K562 (cell line): ENCODE measurements around the gene RNH1. TPM values are rescaled to one million over a fixed set of nuclear protein-coding genes. Genes with fewer than 3 reads are reported as not detected.

Source experiments
- ELK3 ChIP-seq: fragments of 450-650 bp; formaldehyde crosslinking; IDR thresholded peaks from 2 replicates; pipeline ENCODE4 v1.4.0; 2020; ENCODE audit warnings: mild to moderate bottlenecking
- EP400 ChIP-seq: fragments of 450-650 bp; IDR thresholded peaks from 2 replicates; pipeline ENCODE4 v1.6.1; 2017; ENCODE audit warnings: antibody characterized with exemption, mild to moderate bottlenecking, moderate library complexity
- FUS ChIP-seq: fragments of 200-400 bp; formaldehyde crosslinking; optimal IDR thresholded peaks from 2 replicates; pipeline ENCODE3; 2017; ENCODE audit warnings: low read depth, low read length
- GABPB1 ChIP-seq: sonication (generic); formaldehyde crosslinking; IDR thresholded peaks from 2 replicates; pipeline ENCODE4 v1.8.0; 2022; ENCODE audit warnings: mild to moderate bottlenecking, missing genetic modification reagents
- GTF2F1 ChIP-seq: IDR thresholded peaks from 2 replicates; pipeline ENCODE4 v1.6.1; 2011; ENCODE audit warnings: low read depth, low read length, improper control_type of control experiment
- HDAC6 ChIP-seq: IDR thresholded peaks from 2 replicates; pipeline ENCODE4 v1.6.1; 2012; ENCODE audit warnings: low read depth, mild to moderate bottlenecking, control low read depth, inconsistent platforms, low read length, moderate library complexity
- HIVEP1 ChIP-seq: fragments of 250-450 bp; sonication (Bioruptor Pico); IDR thresholded peaks from 2 replicates; pipeline ENCODE4 v1.4.0; 2020; ENCODE audit warnings: mild to moderate bottlenecking
- KDM5B ChIP-seq: fragments of 200-600 bp; sonication (generic); IDR thresholded peaks from 2 replicates; pipeline ENCODE4 v1.6.1; 2012; ENCODE audit warnings: low read depth, mild to moderate bottlenecking, moderate library complexity, low read length, control low read depth, inconsistent platforms; ENCODE audit not compliant: insufficient replicate concordance
- KLF16 ChIP-seq: IDR thresholded peaks from 2 replicates; pipeline ENCODE4 v1.6.1; 2016; ENCODE audit warnings: antibody characterized with exemption
- MYC ChIP-seq, 2 experiments: fragments of 250-450 bp in 1 of 2; sonication (Bioruptor Pico) in 1 of 2; IDR thresholded peaks; 2 replicates each; pipeline versions ENCODE4 v1.5.1 to v1.6.1; 2012 to 2021; ENCODE audit warnings: low read depth in 2 of 2, borderline replicate concordance in 1 of 2, improper control_type of control experiment in 1 of 2, low read length in 1 of 2, mild to moderate bottlenecking in 1 of 2, moderate library complexity in 1 of 2
- NCOA4 ChIP-seq: fragments of 450-650 bp; IDR thresholded peaks from 2 replicates; pipeline ENCODE4 v1.6.1; 2018; ENCODE audit warnings: mild to moderate bottlenecking; ENCODE audit not compliant: partially characterized antibody
- NR2C1 ChIP-seq, 2 experiments: fragments of 450-650 bp; IDR thresholded peaks; 2 replicates each; pipeline ENCODE4 v1.6.1; 2017; ENCODE audit warnings: mild to moderate bottlenecking in 2 of 2, antibody characterized with exemption in 1 of 2, inconsistent platforms in 1 of 2, missing compliant biosample characterization in 1 of 2, missing genetic modification characterization in 1 of 2
- NR2C2 ChIP-seq, 2 experiments: fragments of 200-800 bp in 1 of 2; sonication (Bioruptor generic) in 1 of 2; sonication (generic) in 1 of 2; formaldehyde crosslinking in 1 of 2; IDR thresholded peaks; 2 replicates each; pipeline versions ENCODE4 v1.6.1 to v1.8.0; 2016 to 2022; ENCODE audit warnings: mild to moderate bottlenecking in 1 of 2, missing compliant biosample characterization in 1 of 2, missing genetic modification characterization in 1 of 2, missing genetic modification reagents in 1 of 2
- NR4A1 ChIP-seq, 2 experiments: fragments of 250-450 bp in 1 of 2; fragments of 450-650 bp in 1 of 2; sonication (Bioruptor Pico) in 1 of 2; IDR thresholded peaks; 2 replicates each; pipeline versions ENCODE4 v1.4.0 to v1.6.1; 2016 to 2020; ENCODE audit warnings: mild to moderate bottlenecking in 2 of 2, missing compliant biosample characterization in 1 of 2, missing genetic modification characterization in 1 of 2, moderate library complexity in 1 of 2
- PRMT5 ChIP-seq: sonication (generic); formaldehyde crosslinking; IDR thresholded peaks from 2 replicates; pipeline ENCODE4 v1.5.0; 2020; ENCODE audit warnings: missing genetic modification reagents
- RAD21 ChIP-seq, 2 experiments: fragments of 250-450 bp in 1 of 2; fragments of 450-650 bp in 1 of 2; sonication (Bioruptor Pico) in 1 of 2; formaldehyde crosslinking in 1 of 2; IDR thresholded peaks in 1 of 2; conservative IDR thresholded peaks in 1 of 2; 2 replicates each; pipeline versions ENCODE4 v1.4.0 to v1.8.0; 2020 to 2022; ENCODE audit warnings: mild to moderate bottlenecking in 2 of 2, moderate library complexity in 1 of 2
- SRSF3 ChIP-seq: fragments of 200-400 bp; formaldehyde crosslinking; IDR thresholded peaks from 2 replicates; pipeline ENCODE4 v1.6.1; 2016; ENCODE audit warnings: mild to moderate bottlenecking, low read length, moderate library complexity; ENCODE audit not compliant: insufficient read depth
- TCF3 ChIP-seq: sonication (generic); formaldehyde crosslinking; IDR thresholded peaks from 2 replicates; pipeline ENCODE4 v1.4.0; 2020; ENCODE audit warnings: mild to moderate bottlenecking, missing genetic modification reagents
- TCF7 ChIP-seq: sonication (generic); IDR thresholded peaks from 2 replicates; pipeline ENCODE4 v1.6.1; 2016; ENCODE audit warnings: antibody characterized with exemption, borderline replicate concordance
- ZBTB49 ChIP-seq: sonication (generic); formaldehyde crosslinking; IDR thresholded peaks from 2 replicates; pipeline ENCODE4 v1.8.0; 2022; ENCODE audit warnings: missing genetic modification reagents, mild to moderate bottlenecking, borderline replicate concordance
- ZKSCAN8 ChIP-seq: fragments of 200-800 bp; sonication (Bioruptor generic); IDR thresholded peaks from 2 replicates; pipeline ENCODE4 v1.6.1; 2016; ENCODE audit warnings: missing genetic modification characterization, missing compliant biosample characterization
- ZNF778 ChIP-seq: fragments of 450-650 bp; formaldehyde crosslinking; IDR thresholded peaks from 2 replicates; pipeline ENCODE4 v1.4.0; 2020; ENCODE audit warnings: mild to moderate bottlenecking, moderate library complexity
- ZSCAN32 ChIP-seq: fragments of 450-650 bp; formaldehyde crosslinking; IDR thresholded peaks from 2 replicates; pipeline ENCODE4 v1.4.0; 2020; ENCODE audit warnings: mild to moderate bottlenecking, moderate library complexity
- polyA plus RNA-seq, 8 experiments: library from polyadenylated mRNA; depleted of rRNA in 4 of 8; stranded (reverse) in 5 of 8; unstranded in 3 of 8; fragments of >200 nt; fragmentation: Nextera tagmentation in 2 of 8; fragmentation: Illumina TruSeq in 1 of 8; extraction: Ambion mirVana in 2 of 8; extraction: Trizol in 1 of 8; gene quantifications; 2 replicates each; pipeline versions ENCODE4 v1.2.1 to v1.2.3, GENCODE V29; 2011 to 2014; ENCODE audit warnings: inconsistent platforms in 1 of 8, missing spikeins in 1 of 8
- total RNA-seq, 7 experiments: library from RNA; depleted of rRNA in 6 of 7; stranded (reverse); fragments of >200 nt in 6 of 7; fragmentation: Illumina TruSeq in 2 of 7; extraction: Trizol in 2 of 7; gene quantifications; 2 replicates each; pipeline versions ENCODE4 v1.2.1 to v1.2.3, GENCODE V29; 2011 to 2021; ENCODE audit warnings: low replicate concordance in 1 of 7

Gene RNH1
- total and polyA plus RNA-seq, 9 of the 15 experiments (the other 6 are each of a cell fraction or from before 2014, with no cell fraction given) = 2.5 to 160 (median 44.3) TPM

- TF ChIP-seq HIVEP1 (CRISPR knock-in tag) (no peak), ZNF778 (CRISPR knock-in tag) (no peak), KLF16 (peak; percentile 83), NR2C1 (IDR thresholded peaks at IDR 0.05) (no peak), NR2C1 (tag; IDR thresholded peaks at IDR 0.05) (no peak), SRSF3 (no peak), ZKSCAN8 (CRISPR knock-in tag) (no peak; the same call in 1 of the 2 replicates), NCOA4 (no peak), RAD21 (CRISPR knock-in tag; conservative IDR thresholded peaks at IDR 0.05 in 1 of 2, IDR thresholded peaks at IDR 0.05 in 1 of 2) (peak in 1 of 2 experiments; percentile 23; a peak in 1 of 4 replicates), GTF2F1 (no peak), ZBTB49 (CRISPR knock-in tag) (no peak), ELK3 (CRISPR knock-in tag) (no peak), TCF3 (peak; percentile 96), ZSCAN32 (CRISPR knock-in tag) (no peak), EP400 (peak; percentile 79), NR2C2 (CRISPR knock-in tag; IDR thresholded peaks at IDR 0.05) (0 out of 2 replicates have a peak, but pooled peaks have one; percentile 8), NR2C2 (tag; IDR thresholded peaks at IDR 0.05) (no peak), TCF7 (no peak), NR4A1 (CRISPR knock-in tag; IDR thresholded peaks at IDR 0.05) (0 out of 2 replicates have a peak, but pooled peaks have one; percentile 55), NR4A1 (tag; IDR thresholded peaks at IDR 0.05) (0 out of 2 replicates have a peak, but pooled peaks have one; percentile 22), GABPB1 (CRISPR knock-in tag) (peak; percentile 15; the same call in 1 of the 2 replicates), HDAC6 (no peak), FUS (no peak), MYC (IDR thresholded peaks at IDR 0.05; ENCODE audit: low read depth, low read length) (peak; percentile 90), MYC (CRISPR knock-in tag; IDR thresholded peaks at IDR 0.05; ENCODE audit: borderline replicate concordance, low read depth) (no peak), PRMT5 (CRISPR knock-in tag) (no peak), KDM5B (peak; percentile 20)
Observed at GRCh38 chr11:460331-461199, 46.5 kb downstream of the RNH1 start (continued).
